HG03039 (cell line): ENCODE data around the gene TM7SF2.

Source experiments
- ATAC-seq: cut with Tn5 transposase; IDR thresholded peaks from one replicate; pipeline ENCODE4 v1.9.1; 2021; ENCODE audit warnings: mild to moderate bottlenecking, moderate library complexity; ENCODE audit not compliant: unreplicated experiment

The TM7SF2 gene

DNA sequence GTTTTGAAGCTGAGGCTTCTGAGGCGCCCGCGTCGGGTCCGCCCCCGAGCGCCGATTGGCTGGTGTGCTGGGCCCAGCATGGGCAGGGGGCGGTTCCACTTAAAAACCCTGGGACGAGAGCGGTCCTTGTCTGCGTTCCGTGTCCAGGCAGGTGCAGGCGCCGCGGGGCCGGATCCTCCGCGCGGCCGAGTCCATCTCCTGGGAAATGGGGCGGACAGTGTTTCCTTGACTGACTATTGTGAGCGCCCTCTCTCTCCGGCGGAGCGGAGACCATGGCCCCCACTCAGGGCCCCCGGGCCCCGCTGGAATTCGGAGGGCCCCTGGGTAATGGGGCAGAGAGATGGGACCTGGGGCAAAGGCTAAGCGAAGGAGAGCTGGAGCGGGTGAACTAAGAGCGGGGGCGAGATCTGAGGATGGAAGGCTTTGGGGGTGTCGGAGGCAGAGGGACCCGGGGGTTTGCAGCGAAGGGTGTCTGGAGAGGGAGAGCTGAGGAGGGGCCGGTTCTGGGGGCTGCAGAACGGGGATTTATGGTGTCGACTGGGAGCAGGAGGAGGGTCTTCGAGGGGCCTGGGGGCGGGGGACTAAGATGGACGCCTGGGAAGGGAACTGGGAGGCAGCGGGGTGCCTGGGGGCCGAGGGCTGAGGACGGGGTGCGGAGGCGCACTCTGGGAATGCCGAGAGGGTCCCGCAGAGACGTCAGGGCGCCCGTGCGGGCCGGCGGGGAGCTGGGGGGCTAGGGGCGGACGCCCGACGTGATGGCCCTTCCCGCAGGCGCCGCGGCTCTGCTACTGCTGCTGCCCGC lies at the start of gene TM7SF2:
TM7SF2 (plus strand) TSS at position 129 of the 802 bp plus-strand sequence; CDS start at position 273, 144 bp downstream.
- peak; percentile 63 for ATAC-seq

DNA sequence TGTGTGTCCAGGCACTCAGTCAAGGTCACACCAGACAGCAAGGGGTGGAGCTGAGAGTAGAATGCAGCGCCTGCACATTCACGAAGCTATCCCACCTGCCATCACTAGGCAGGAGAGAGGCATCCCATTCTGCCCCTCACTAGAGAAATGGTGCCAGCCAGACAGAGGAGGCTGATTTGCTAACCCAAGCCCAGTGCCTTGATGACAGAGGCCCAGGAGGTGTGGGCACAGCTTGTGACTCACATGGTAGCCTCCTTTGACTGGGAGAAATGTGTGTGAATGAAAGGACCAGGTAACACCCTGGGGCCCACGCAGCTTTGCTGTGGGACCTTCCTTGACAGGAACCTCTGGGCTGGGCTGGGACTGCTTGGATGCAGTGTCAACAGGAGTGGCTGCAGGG lies 48.1 kb upstream of the TM7SF2 start:
- ATAC-seq: no peak

DNA sequence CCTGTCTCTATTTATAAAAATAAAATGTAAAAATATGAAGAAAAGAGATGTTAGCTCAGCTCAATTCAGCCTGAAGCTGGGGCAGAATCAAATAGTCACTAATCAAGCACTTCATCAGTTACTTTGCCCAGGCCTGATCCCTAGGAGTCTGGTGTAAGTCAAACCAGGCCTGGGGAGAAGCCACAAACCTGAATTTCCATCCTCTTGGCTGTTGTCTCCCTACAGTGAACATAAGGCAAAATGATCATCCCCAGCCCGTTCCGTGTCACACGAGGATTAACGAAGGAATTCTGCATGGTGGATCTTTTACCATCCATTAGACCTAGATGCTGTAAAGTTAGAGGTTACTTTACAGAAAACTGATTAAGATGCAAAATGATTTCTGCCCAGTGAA lies 46.8 kb upstream of the TM7SF2 start:
- no peak for ATAC-seq

DNA sequence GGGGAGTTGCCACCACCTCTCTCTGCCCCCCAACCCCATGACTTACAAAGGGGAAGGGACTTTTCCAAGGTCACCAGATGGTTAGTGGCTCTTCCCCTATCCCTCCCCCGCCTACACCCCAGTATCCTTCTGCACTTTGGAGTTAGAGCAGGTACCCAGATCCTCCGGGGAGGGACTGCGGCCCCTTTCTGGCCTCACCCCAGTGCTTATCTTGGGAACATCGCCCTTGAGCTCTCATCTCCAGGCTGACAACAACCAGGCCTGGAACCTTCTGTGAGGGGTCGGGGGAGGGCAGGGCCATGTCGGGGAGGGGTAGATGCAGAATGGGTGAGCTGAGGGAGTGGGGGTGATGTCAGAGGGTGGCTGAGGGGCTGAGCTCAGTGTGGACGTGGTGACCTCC lies 45.8 kb upstream of the TM7SF2 start:
- ATAC-seq: no peak

DNA sequence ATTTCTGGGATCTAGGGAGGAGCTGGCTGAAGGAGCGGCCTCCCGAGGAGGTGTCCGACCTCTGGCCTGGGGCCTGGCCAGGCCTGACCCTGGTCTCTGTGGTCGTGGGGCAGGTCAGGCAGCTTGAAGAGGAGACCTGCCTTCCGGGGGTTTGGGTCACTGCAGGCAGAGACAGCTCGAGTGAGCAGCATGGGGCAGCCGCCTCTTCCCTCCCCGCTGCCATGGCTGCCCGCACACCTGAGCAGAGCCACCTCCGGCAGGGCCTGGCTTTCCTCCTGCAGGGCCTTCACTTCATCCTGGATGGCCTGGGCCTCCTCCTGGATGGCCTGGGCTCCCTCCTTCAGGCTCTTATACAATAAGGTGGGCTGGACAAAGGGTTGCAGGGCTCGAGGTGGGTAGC lies 45.4 kb upstream of the TM7SF2 start:
- ATAC-seq: no peak

DNA sequence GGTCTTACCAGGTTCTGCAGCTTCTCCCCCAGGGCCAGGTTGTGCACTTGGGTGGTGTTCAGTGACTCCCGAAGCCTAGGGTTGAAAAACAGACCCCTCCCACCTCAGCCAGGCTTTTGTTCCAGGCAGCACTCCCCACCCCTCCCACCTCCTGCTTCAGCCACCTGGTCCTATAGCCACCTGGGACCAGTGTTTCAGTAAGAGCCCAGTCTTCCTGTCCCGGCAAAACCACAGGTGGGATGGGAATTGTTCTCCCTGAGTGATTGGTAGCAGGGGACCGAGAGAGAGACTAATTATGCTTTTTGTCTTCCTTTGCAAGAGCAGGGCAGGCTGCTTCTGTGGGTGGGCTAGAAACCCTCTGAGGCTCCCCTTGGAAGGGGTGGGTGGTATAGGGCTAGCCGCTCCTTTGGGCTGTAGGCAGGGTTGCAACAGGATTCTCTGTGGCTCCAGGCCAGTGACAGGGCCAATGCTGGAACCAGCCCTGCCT lies 44.8 kb upstream of the TM7SF2 start:
- ATAC-seq: no peak

DNA sequence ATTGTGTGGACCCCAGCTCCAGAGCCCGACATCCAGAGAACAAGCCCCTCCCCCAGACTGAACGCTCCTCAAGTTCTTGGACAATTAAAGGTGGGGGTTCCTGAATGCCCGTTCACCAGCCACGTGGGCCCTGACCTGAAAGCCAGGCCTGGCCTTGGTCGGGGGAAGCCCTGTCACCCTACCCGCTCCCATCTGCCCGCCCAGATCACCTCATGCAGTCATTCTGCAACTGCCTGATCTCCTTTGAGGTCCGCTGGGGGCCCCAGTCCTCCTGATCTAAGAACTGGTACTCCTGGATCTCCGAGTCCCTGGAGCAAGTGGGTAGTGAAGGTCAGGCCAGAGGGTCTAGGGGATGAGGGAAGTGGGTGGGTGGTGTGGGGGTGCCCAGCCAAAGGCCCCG lies 44.2 kb upstream of the TM7SF2 start:
- ATAC-seq: no peak

DNA sequence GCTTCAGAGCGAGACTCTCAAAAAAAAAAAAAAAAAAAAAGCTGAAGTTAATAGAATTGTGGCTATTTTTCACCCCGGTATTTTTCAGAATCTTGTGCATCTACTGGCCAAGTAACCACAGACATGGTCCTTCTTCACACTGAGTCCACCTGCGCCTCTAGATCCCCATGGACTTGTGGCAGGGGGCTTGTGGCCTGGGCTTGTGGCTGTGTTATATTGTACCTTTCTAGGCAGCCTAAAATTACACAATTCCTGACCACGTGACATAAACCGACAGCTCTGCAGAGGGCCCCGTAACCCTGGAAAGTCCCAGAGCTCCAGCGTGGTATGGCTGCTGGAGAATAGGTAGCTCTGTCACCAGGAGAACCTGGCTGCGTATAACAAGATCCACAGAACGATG lies 42.5 kb upstream of the TM7SF2 start:
- ATAC-seq: no peak

DNA sequence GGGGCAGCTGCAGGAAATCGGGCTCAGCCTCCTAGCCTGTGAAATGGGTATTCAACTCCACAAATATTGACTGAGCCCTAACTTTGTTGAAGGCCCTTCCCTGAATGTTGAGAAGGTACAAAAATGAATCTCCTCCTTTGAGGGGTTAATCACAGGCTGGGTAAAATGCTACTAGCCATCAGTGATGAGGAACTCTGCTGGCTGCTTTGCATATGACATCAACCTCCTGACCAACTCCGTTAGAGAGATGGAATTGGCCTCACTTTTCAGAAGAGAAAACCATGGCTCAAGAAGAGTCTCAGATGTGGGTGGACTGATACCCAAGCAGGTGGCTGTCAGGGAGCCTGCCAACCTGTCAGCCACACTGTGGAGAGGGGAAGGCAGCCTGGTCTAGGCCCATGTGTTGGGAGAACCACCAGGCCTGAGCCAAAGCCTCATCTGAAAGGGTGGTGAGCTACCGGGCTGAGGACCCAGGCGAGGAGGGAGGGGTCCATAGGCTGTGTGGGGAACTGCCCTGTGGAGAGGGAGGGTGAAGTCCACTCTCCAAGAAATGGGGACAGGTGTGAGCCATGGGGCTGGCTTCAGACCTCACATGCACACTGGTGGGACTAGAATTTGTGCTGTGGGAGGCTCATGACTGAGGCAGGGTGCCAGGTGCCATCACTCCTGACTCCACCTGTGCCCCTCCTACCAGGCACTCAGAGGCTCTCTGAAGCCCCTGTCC lies 39.6 kb upstream of the TM7SF2 start:
- ATAC-seq: no peak

DNA sequence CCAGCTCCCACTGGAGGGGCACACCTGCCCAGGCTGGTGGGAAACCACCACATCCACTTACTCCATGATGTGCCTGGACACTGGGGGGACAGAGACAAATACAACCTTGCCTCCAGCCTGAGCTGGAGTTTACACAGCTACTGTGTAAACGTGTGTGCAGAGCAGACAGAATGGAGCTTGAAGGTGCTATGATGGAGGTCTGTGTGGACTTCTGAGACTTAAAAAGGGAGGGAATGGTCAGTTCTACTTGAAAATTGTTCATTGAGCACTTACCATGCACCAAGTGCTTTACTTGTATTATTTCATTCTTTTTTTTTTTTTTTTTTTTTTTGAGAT lies 39.1 kb upstream of the TM7SF2 start:
- ATAC-seq: no peak

DNA sequence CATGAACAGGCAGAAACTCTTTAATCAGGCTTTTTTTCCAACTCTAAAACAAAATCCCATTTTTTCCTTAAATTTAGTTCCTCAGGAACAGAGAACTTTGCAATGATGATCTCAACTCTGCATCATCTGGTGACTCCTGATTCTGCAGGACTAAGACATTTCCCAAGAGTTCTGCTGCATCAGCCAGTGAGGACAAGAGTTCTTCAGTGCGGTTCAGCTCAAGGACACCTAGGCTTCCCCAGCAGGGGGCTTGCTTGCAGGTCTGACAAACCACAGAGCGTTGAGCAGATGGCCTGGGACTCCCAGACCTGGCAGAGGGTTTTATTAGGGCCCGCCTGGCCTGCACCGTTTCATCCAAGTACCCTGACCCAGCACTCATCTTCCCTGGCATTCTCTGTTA lies 34.2 kb upstream of the TM7SF2 start:
- no peak for ATAC-seq

DNA sequence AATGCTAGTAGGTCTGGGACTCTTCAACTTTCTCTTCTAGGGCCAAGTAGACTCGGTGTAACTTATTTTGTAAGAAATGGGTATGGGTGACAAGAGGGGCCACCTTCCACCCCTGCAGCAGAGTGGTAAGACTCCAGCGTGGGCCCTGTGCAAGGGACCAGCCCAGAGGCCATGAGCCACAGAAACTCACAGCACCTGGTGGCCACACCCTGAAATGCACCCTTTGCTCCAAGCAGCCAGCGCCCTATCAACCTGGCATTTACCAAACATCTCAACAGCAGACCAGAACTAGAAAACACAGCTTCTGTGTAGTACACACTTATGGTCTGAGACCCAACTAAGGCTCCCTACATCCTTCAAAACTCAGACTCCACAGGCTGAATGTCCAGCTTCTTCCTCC lies 33.5 kb upstream of the TM7SF2 start:
- ATAC-seq: no peak

DNA sequence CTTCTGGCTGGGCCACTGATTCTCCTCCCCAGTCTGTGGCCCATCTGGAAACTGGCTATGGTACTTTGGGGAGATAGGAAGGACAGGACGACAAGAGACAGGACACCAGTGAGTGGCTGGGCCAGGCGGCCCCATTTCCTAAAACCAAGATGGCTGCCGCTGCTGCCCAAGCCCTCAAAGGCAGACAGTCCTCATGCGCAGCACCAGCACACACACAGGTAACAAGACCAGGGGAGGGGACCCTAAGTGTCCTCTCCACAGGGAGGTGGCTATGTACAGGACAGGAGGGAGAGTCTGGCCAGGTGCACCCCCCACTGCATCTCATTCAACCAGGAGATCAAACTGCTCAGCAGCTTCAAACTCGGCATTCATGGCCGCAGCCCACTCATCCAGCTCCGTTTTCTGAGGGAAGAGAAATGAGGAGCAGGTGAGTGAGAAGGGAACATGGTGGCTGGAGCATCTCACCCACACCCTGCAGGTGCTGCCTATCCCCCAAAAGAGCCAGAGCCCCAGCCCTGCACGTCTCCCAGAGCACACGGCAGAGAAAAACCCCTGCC lies 32.8 kb upstream of the TM7SF2 start:
- no peak for ATAC-seq

DNA sequence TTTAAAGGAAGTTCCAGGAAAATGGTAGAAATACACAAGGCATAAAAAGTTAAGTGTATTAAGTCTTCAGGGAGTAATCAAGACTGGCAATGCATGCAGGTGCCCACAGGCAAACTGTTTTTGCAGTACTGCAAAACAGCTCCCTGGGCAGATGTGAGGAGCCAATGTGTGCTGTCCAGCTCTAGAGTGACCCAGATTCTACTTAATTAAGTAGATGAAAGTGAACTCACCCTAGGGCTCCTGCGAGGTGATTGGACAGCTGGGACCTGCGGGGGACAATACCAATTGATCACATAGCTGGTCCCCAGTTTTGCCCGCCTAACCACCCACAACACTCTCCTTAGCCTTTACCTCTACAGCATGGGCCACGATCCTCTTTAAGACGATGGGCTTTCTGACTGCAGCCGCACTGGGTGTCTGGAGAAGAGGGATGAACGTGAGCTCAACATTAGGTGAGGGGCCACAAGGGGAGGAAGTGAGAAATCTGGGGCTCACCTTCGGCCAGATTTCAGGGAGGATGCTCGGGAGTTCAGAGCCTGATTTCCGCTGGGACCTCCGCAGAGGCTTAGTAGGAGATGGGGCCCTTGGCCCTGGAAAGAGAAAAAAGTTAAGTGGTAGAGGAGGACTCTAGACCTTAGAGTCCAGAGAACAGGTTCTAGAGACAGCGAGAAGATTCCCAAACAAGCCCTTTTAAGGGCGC lies 28.4 kb upstream of the TM7SF2 start:
- peak; percentile 6 for ATAC-seq

DNA sequence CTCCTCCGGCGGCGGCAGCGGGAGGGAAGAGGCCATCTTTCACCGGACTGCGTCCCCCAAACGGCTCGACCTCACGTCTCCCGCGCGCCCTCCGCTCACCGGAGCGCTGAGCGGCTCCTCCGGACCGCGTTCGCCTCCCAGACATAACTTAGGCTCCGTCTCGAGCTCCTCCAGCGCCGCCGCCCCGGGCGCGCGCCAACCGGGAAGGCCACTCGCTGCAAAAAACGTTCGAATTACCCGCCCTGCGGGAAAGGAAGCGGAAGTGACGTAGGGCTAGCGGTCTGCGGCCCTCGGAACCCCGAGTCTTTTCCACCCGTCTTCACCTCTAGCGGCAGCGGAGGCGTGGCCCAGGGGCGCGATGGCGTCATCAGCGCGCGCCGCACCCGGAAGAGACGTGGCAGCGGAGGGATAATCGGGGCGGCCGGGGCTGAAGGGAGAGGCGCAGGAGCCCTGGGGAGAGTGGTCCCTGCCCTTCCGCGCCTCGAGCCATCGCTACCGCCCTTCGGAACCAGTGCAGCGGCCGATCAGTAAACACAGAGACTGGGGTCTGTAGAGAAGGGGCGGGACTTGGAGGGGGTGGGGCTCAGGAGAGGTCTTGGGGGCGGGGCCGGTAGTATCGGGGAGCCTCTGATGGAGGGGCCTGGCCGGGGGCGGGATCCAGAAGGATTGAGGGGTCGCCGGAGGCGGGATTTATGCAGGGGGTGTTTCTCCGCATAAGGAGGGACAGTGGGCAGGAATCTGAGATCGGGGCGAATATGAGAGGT lies 27.7 kb upstream of the TM7SF2 start, which contains the start of the genes CDCA5 and ZFPL1:
CDCA5 (minus strand) TSS at position 207 of the 764 bp plus-strand sequence; CDS start at position 145, 62 bp downstream.
ZFPL1 (plus strand) TSS at position 389 of the 764 bp plus-strand sequence. CDS start 477 bp downstream, outside the sequence.
- peak; percentile 71 for ATAC-seq

DNA sequence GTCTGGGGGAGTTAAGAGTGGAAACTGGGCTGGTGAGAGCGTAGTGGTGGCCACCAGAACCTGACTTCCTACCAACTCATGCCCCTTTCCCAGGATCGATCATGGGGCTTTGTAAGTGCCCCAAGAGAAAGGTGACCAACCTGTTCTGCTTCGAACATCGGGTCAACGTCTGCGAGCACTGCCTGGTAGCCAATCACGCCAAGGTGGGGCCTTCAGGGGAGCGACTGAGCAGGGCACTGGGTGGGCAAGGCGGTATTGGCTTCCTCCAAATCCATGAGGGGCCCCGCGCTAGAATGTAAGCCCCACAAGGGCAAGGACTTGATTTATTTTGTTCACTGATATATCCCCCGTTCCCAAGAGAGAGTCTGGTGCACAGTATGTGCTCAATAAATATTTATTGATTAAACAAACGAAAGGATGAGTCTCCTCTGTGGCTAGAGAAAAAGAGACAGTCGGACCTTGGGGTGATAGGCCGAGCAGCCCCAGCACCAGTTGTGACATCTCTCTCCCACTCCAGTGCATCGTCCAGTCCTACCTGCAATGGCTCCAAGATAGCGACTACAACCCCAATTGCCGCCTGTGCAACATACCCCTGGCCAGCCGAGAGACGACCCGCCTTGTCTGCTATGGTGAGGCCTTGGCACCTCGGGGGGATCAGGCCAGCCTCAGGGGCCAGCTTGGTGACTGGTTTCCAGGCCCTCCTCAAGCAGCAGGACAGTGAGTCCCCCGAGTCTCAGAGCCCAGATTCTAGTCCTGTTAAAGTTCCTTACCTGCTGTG lies 26.9 kb upstream of the TM7SF2 start:
- ATAC-seq: no peak

DNA sequence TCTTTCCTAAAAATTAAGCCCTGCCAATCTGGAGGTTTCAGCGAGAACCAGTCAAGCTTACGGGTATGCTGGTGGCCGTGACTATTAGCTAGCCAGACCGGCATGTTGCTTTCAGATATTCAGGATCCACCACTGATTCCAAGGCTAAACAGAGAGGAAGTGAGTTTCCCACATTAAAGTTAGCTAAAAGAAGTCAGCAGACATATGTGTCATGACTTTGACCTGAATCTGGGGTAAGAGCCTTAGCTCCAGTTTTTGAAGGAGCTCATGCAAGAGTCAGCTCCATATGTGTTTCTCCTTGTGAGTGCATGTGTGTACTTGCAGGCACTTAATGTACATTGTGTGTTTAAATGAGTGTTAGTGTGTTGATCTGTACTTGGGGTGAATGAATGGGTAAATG lies 26.2 kb upstream of the TM7SF2 start:
- no peak for ATAC-seq

DNA sequence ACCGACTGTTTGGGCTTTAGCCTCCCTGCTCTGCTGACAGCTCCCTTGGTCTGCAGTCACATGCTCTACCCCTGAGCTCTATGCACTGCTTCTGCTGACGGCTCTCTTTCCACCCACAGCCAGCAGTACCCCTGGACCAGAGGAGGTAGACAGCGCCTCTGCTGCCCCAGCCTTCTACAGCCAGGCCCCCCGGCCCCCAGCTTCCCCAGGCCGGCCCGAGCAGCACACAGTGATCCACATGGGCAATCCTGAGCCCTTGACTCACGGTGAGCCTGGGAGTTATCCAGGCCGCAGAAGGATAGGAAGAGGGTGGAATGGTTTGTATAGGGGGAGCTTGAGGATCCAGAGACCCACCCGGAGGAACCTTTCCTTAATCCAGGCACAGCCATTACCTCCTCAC lies 24.9 kb upstream of the TM7SF2 start:
- ATAC-seq: no peak

DNA sequence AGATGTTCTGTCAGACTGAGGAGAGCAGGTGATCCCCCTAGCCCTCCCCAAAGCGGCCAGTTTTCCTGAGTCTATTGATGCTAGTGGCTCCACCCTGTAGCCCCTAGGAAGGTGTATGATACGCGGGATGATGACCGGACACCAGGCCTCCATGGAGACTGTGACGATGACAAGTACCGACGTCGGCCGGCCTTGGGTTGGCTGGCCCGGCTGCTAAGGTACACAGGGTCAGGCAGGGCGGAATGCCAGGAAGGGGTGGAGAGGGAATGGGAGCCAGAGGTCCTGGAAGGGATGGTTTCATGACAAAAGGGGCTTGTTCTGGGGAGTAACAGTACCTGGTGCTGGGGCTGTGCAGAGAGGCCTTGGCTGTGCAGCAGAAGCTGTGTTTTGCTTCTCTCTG lies 24.5 kb upstream of the TM7SF2 start:
- ATAC-seq: no peak

DNA sequence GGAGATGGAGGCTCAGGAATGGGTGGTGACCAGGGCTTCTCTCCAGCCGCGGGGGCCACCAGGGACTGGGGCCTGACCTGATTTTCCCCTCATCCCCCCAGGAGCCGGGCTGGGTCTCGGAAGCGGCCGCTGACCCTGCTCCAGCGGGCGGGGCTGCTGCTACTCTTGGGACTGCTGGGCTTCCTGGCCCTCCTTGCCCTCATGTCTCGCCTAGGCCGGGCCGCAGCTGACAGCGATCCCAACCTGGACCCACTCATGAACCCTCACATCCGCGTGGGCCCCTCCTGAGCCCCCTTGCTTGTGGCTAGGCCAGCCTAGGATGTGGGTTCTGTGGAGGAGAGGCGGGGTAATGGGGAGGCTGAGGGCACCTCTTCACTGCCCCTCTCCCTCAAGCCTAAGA lies 23.8 kb upstream of the TM7SF2 start:
- ATAC-seq: no peak
